CD4-positive, CD25-positive, alpha-beta regulatory T cell (primary cell): ENCODE measurements around the gene MGAT3. TPM values are rescaled to one million over a fixed set of nuclear protein-coding genes. Genes with fewer than 3 reads are reported as not detected.
A peak's percentile ranks its signal among the peaks of the same experiment; 100 is the strongest.

Source experiments
- ATAC-seq, 2 donors: fragments of 150-1000 bp; cut with Tn5 transposase; one replicate each; pipeline ENCODE4 v1.10.0; 2021; ENCODE audit warnings: low read depth in 2 of 2, moderate number of reproducible peaks in 2 of 2, moderate library complexity in 1 of 2
- DNase-seq, 3 donors: peaks; one replicate each; pipeline versions ENCODE4 v3.0.0 to v3.0.0-alpha.2; 2012 to 2022; ENCODE audit warnings: mixed read lengths in 1 of 3
- H3K27ac ChIP-seq: one replicate; pipeline ENCODE4 v1.7.0; 2013; ENCODE audit warnings: mild to moderate bottlenecking, low read length; ENCODE audit not compliant: insufficient read depth, poor library complexity, severe bottlenecking
- H3K27me3 ChIP-seq: one replicate; pipeline ENCODE4 v1.7.0; 2013; ENCODE audit warnings: low read length; ENCODE audit not compliant: control insufficient read depth, insufficient read depth
- H3K36me3 ChIP-seq: one replicate; pipeline ENCODE4 v1.7.0; 2013; ENCODE audit warnings: mild to moderate bottlenecking, low read length, moderate library complexity; ENCODE audit not compliant: control insufficient read depth, insufficient read depth
- H3K4me1 ChIP-seq: 2 replicates; pipeline ENCODE4 v1.7.0; 2013; ENCODE audit warnings: mild to moderate bottlenecking, low read length; ENCODE audit not compliant: insufficient read depth, control insufficient read depth, poor library complexity, severe bottlenecking
- H3K4me3 ChIP-seq: one replicate; pipeline ENCODE4 v1.7.0; 2013; ENCODE audit warnings: low read depth, mild to moderate bottlenecking, low read length, moderate library complexity
- H3K9me3 ChIP-seq, 2 experiments: 1 replicate in 1 of 2; 2 replicates in 1 of 2; pipeline ENCODE4 v1.7.0; 2013; ENCODE audit warnings: low read length in 2 of 2, mild to moderate bottlenecking in 1 of 2, moderate library complexity in 1 of 2; ENCODE audit not compliant: control insufficient read depth in 2 of 2
- H3K27ac Mint-ChIP-seq, 3 donors: one replicate each; pipeline ENCODE4 v1.8.0; 2020 to 2022; ENCODE audit warnings: mild to moderate bottlenecking in 3 of 3, mixed read lengths in 3 of 3, moderate library complexity in 2 of 3
- H3K27me3 Mint-ChIP-seq: one replicate; pipeline ENCODE4 v1.8.0; 2022; ENCODE audit warnings: mild to moderate bottlenecking, mixed read lengths
- H3K36me3 Mint-ChIP-seq: one replicate; pipeline ENCODE4 v1.8.0; 2020; ENCODE audit warnings: mixed read lengths
- H3K4me1 Mint-ChIP-seq, 4 donors: one replicate each; pipeline ENCODE4 v1.8.0; 2020 to 2022; ENCODE audit warnings: mixed read lengths in 4 of 4, mild to moderate bottlenecking in 1 of 4
- H3K4me3 Mint-ChIP-seq, 4 donors: one replicate each; pipeline ENCODE4 v1.8.0; 2020 to 2022; ENCODE audit warnings: mild to moderate bottlenecking in 4 of 4, mixed read lengths in 4 of 4, moderate library complexity in 3 of 4
- H3K9me3 Mint-ChIP-seq, 7 donors: one replicate each; pipeline ENCODE4 v1.8.0; 2020 to 2022; ENCODE audit warnings: mixed read lengths in 7 of 7, mild to moderate bottlenecking in 3 of 7, moderate library complexity in 2 of 7
- polyA plus RNA-seq, 4 donors: library from polyadenylated mRNA; unstranded; fragments of 300-500 nt; fragmentation: Illumina TruSeq; gene quantifications; one replicate each; pipeline ENCODE4 v1.2.3, GENCODE V29; 2021
- total RNA-seq: library from RNA; stranded (reverse); gene quantifications from one replicate; pipeline ENCODE4 v1.2.3, GENCODE V29; 2022

MGAT3 gene
- total and polyA plus RNA-seq, 5 donors from 2014 or later: 0.12 TPM; not detected in 4

GRCh38 chr22:39491696-39492095 lies 34.9 kb downstream of the MGAT3 start:
- ATAC-seq: no peak
- Histone ChIP-seq H3K4me3 (no peak overlapping the region), H3K4me1 (no peaks in the 10 kb centered on the region), H3K27me3 (no peaks in the 10 kb centered on the region), H3K36me3 (no peaks in the 10 kb centered on the region), H3K27ac (no peak overlapping the region), H3K9me3 (no peaks in the 10 kb centered on the region)
- Mint-ChIP-seq H3K9me3 (no peaks in the 10 kb centered on the region), H3K27ac (no peak overlapping the region), H3K4me1 (peaks cover 0 to 12% (median 11%) of the 10 kb centered on the region in 4 donors), H3K36me3 (no peaks in the 10 kb centered on the region), H3K4me3 (no peak overlapping the region), H3K27me3 (peaks cover 5% of the 10 kb centered on the region)
- DNase-seq: no peak

GRCh38 chr22:39492186-39492585 lies 35.4 kb downstream of the MGAT3 start:
- DNase-seq: no peak
- H3K4me1 Mint-ChIP-seq: peaks cover 0 to 12% (median 11%) of the 10 kb centered on the region in 4 donors
- no peaks in the 10 kb centered on the region for H3K36me3 Mint-ChIP-seq
- Histone ChIP-seq H3K36me3 (no peaks in the 10 kb centered on the region), H3K4me1 (no peaks in the 10 kb centered on the region), H3K27me3 (no peaks in the 10 kb centered on the region), H3K27ac (no peak overlapping the region), H3K4me3 (no peak overlapping the region), H3K9me3 (no peaks in the 10 kb centered on the region)
- no peaks in the 10 kb centered on the region for H3K9me3 Mint-ChIP-seq
- no peak for ATAC-seq
- no peak overlapping the region for H3K27ac Mint-ChIP-seq
- no peak overlapping the region for H3K4me3 Mint-ChIP-seq
- peaks cover 5% of the 10 kb centered on the region for H3K27me3 Mint-ChIP-seq

- Mint-ChIP-seq H3K4me3 (peak overlapping the region in 1 of 4 donors; percentile 17), H3K27me3 (no peaks in the 10 kb centered on the region), H3K4me1 (peaks cover 0 to 12% (median 11%) of the 10 kb centered on the region in 4 donors), H3K27ac (peak overlapping the region in 1 of 3 donors; percentile 14), H3K9me3 (no peaks in the 10 kb centered on the region), H3K36me3 (no peaks in the 10 kb centered on the region)
- DNase-seq (no peak), ATAC-seq (no peak)
- no peaks in the 10 kb centered on the region for H3K4me1 ChIP-seq
- H3K27me3 ChIP-seq: no peaks in the 10 kb centered on the region
- no peak overlapping the region for H3K4me3 ChIP-seq
- no peaks in the 10 kb centered on the region for H3K36me3 ChIP-seq
- H3K9me3 ChIP-seq: no peaks in the 10 kb centered on the region
- no peak overlapping the region for H3K27ac ChIP-seq
Observed at GRCh38 chr22:39493759-39494158, 36.9 kb downstream of the MGAT3 start.

GRCh38 chr22:39494471-39495120 lies 37.8 kb downstream of the MGAT3 start:
- H3K9me3 Mint-ChIP-seq: peaks cover 0 to 2% (median 0%) of the 10 kb centered on the region in 7 donors
- H3K36me3 Mint-ChIP-seq: no peaks in the 10 kb centered on the region
- Histone ChIP-seq H3K36me3 (no peaks in the 10 kb centered on the region), H3K4me1 (no peaks in the 10 kb centered on the region), H3K27me3 (no peaks in the 10 kb centered on the region), H3K4me3 (no peak overlapping the region), H3K9me3 (no peaks in the 10 kb centered on the region), H3K27ac (no peak overlapping the region)
- DNase-seq (no peak), ATAC-seq (no peak)
- peaks cover 0 to 12% (median 11%) of the 10 kb centered on the region in 4 donors for H3K4me1 Mint-ChIP-seq
- H3K27ac Mint-ChIP-seq: peak overlapping the region in 1 of 3 donors; percentile 93
- H3K4me3 Mint-ChIP-seq: no peak overlapping the region
- H3K27me3 Mint-ChIP-seq: no peaks in the 10 kb centered on the region

- H3K4me3 ChIP-seq: no peak overlapping the region
- Mint-ChIP-seq H3K4me3 (no peak overlapping the region), H3K27me3 (no peaks in the 10 kb centered on the region), H3K36me3 (no peaks in the 10 kb centered on the region), H3K9me3 (peaks cover 0 to 2% (median 0%) of the 10 kb centered on the region in 7 donors), H3K4me1 (peaks cover 0 to 6% (median 4%) of the 10 kb centered on the region in 4 donors), H3K27ac (no peak overlapping the region)
- H3K27ac ChIP-seq: no peak overlapping the region
- DNase-seq: peak in 2 of 3 donors; percentile 39 to 62
- H3K4me1 ChIP-seq: no peaks in the 10 kb centered on the region
- H3K27me3 ChIP-seq: no peaks in the 10 kb centered on the region
- H3K9me3 ChIP-seq: no peaks in the 10 kb centered on the region
- no peaks in the 10 kb centered on the region for H3K36me3 ChIP-seq
- peak; percentile 53 to 56 for ATAC-seq
Observed at GRCh38 chr22:39496131-39496838, 39.5 kb downstream of the MGAT3 start.

GRCh38 chr22:39497429-39497828 lies 40.6 kb downstream of the MGAT3 start:
- ATAC-seq (no peak), DNase-seq (no peak)
- no peaks in the 10 kb centered on the region for H3K36me3 Mint-ChIP-seq
- Histone ChIP-seq H3K36me3 (no peaks in the 10 kb centered on the region), H3K9me3 (no peaks in the 10 kb centered on the region), H3K4me3 (no peak overlapping the region), H3K4me1 (peaks cover 6% of the 10 kb centered on the region), H3K27ac (no peak overlapping the region), H3K27me3 (no peaks in the 10 kb centered on the region)
- peaks cover 0 to 15% (median 10%) of the 10 kb centered on the region in 4 donors for H3K4me1 Mint-ChIP-seq
- no peak overlapping the region for H3K4me3 Mint-ChIP-seq
- H3K27me3 Mint-ChIP-seq: no peaks in the 10 kb centered on the region
- H3K27ac Mint-ChIP-seq: peak overlapping the region in 1 of 3 donors; percentile 33
- peaks cover 0 to 2% (median 0%) of the 10 kb centered on the region in 7 donors for H3K9me3 Mint-ChIP-seq

- Histone ChIP-seq H3K9me3 (no peaks in the 10 kb centered on the region), H3K36me3 (no peaks in the 10 kb centered on the region), H3K4me1 (peaks cover 16% of the 10 kb centered on the region), H3K27me3 (no peaks in the 10 kb centered on the region), H3K27ac (no peak overlapping the region), H3K4me3 (no peak overlapping the region)
- DNase-seq (no peak), ATAC-seq (no peak)
- Mint-ChIP-seq H3K27me3 (no peaks in the 10 kb centered on the region), H3K27ac (no peak overlapping the region), H3K4me3 (peak overlapping the region in 1 of 4 donors; percentile 44), H3K36me3 (no peaks in the 10 kb centered on the region), H3K9me3 (peaks cover 0 to 2% (median 0%) of the 10 kb centered on the region in 7 donors), H3K4me1 (peaks cover 0 to 23% (median 11%) of the 10 kb centered on the region in 4 donors)
Observed at GRCh38 chr22:39498368-39498767, 41.6 kb downstream of the MGAT3 start.
